WI38 (cell line): ENCODE measurements around the gene GNA14.
"Not testable (repeated sequence)": the region's sequence is repeated elsewhere in the genome, so short reads cannot be mapped to it uniquely, and the experiment has no call there.

Experiments used
- H3K4me3 ChIP-seq: 2 replicates; pipeline ENCODE4 v1.5.1; 2011; ENCODE audit warnings: low read depth, mild to moderate bottlenecking, control low read depth, low read length
- TF ChIP-seq, protein P1 (sequence below): IDR thresholded peaks from 2 replicates; pipeline ENCODE4 v1.5.1; 2012; ENCODE audit warnings: low read depth, mild to moderate bottlenecking, control low read depth, low read length

The GNA14 gene

DNA sequence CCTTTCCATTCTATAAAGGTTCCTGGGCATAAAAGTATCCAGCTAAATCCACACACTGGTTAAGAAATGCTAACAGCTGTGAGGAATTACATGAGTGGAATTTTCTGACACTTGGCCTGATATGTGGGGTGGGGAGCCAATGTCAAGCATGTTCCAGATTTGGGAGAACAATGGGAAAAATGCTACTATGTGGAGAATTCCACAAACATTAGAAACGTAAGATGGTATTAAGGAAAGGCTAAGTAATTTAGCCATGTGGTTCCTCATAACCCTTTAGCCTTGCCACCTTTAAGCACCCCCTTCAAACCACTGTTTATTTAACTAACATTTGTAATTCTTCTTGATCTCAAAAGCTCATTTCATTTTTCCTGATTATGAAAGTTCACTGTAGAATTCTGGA, 149.2 kb downstream of the GNA14 start:
- H3K4me3 ChIP-seq = no peak overlapping the region
- TF ChIP-seq, protein P1, sequence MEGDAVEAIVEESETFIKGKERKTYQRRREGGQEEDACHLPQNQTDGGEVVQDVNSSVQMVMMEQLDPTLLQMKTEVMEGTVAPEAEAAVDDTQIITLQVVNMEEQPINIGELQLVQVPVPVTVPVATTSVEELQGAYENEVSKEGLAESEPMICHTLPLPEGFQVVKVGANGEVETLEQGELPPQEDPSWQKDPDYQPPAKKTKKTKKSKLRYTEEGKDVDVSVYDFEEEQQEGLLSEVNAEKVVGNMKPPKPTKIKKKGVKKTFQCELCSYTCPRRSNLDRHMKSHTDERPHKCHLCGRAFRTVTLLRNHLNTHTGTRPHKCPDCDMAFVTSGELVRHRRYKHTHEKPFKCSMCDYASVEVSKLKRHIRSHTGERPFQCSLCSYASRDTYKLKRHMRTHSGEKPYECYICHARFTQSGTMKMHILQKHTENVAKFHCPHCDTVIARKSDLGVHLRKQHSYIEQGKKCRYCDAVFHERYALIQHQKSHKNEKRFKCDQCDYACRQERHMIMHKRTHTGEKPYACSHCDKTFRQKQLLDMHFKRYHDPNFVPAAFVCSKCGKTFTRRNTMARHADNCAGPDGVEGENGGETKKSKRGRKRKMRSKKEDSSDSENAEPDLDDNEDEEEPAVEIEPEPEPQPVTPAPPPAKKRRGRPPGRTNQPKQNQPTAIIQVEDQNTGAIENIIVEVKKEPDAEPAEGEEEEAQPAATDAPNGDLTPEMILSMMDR = no peak

- no peak overlapping the region for H3K4me3 ChIP-seq
- TF ChIP-seq, protein P1 = no peak
Observed at GRCh38 chr9:77497322-77498198, 150.6 kb downstream of the GNA14 start.

- TF ChIP-seq, protein P1 = no peak
- no peak overlapping the region for H3K4me3 ChIP-seq
Observed at GRCh38 chr9:77495834-77496671, 152.1 kb downstream of the GNA14 start.

DNA sequence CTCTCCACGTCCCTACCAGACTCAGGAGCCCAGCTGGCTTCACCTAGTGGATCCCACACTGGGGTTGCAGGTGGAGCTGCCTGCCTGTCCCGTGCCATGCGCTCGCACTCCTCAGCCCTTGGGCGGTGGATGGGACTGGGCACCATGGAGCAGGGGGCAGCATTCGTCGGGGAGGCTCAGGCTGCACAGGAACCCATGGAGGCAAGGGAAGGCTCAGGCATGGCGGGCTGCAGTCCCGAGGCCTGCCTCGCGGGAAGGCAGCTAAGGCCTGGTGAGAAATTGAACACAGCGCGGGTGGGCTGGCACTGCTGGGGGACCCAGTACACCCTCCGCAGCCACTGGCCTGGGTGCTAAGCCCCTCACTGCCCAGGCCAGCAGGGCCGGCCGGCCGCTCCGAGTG, 157.8 kb downstream of the GNA14 start:
- H3K4me3 ChIP-seq = not testable (repeated sequence)

DNA sequence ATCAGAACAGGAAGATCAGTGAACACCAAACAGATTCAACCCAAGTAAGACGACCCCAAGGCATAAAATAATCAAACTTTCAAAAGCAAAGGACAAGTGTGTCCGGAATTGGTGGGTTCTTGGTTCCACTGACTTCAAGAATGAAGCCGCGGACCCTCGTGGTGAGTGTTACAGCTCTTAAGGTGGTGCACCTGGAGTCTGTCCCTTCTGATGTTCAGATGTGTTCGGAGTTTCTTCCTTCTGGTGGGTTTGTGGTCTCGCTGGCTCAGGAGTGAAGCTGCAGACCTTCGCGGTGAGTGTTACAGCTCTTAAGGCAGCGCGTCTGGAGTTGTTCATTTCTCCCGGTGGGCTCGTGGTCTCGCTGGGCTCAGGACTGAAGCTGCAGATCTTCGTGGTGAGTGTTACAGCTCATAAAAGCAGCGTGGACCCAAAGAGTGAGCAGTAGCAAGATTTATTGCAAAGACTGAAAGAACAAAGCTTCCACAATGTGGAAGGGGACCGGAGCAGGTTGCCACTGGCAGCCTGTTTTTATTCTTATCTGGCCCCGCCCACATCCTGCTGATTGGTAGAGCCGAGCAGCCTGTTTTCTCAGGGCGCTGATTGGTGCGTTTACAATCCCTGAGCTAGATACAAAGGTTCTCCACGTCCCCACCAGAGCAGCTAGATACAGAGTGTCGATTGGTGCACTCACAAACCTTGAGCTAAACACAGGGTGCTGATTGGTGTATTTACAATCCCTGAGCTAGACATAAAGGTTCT, 158.5 kb downstream of the GNA14 start:
- H3K4me3 ChIP-seq = not testable (repeated sequence)

DNA sequence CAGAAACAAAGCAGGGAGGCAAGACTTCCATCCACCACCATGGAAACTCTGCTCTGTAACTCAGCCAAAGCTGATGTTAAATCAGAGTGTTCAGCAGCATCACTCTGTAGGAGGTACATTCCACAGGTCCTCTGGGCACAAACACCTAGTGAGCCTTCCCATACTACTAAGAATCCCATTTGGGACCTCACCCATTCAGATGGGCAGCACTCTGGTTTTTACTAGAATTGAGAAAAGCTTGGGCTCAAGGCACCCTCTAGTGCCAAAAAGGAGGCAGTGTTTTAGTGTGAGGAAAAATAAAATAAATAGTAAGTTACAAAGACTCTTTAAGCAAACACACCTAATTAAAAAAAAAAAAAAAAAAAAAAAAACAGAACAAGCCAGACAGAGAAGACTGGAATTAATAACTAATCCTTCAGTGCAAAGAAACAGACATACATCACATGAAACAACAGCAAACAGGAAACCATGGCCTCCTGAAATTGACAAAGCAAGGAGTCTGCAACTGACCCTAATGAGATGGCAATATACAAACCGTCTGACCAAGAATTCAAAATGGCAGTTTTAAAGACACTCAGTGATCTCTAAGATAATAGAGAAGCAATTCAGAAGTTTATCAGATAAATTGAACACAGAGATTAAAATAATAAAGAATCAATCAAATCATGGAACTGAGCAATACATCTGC, 159.5 kb downstream of the GNA14 start:
- TF ChIP-seq, protein P1 = peak; percentile 50
- no peak overlapping the region for H3K4me3 ChIP-seq

- no peak overlapping the region for H3K4me3 ChIP-seq
- TF ChIP-seq, protein P1 = no peak
Observed at GRCh38 chr9:77486968-77487367, 161.2 kb downstream of the GNA14 start.
